ENCODE results near the gene STX4.
A peak's percentile ranks its signal among the peaks of the same experiment; 100 is the strongest.

The STX4 gene

GRCh38 chr16:30989469-30990047 lies 43.8 kb upstream of the STX4 start:
- TF ChIP-seq POLR2AphosphoS5 (IDR thresholded peaks at IDR 0.05; ENCODE audit: low read depth, low read length): no peak
- TF ChIP-seq PAX5 (IDR thresholded peaks at IDR 0.05; ENCODE audit: insufficient read depth, low read length, severe bottlenecking): no peak
- no peak for TF ChIP-seq POLR2A (IDR thresholded peaks at IDR 0.05; ENCODE audit: low read depth, low read length)
- TF ChIP-seq TAF1 (IDR thresholded peaks at IDR 0.05; ENCODE audit: low read depth, low read length): no peak
- no peak for TF ChIP-seq POU2F2 (IDR thresholded peaks at IDR 0.05; ENCODE audit: low read depth, low read length)
- TF ChIP-seq SPI1 (IDR thresholded peaks at IDR 0.05; ENCODE audit: low read depth, low read length): no peak
- FAIRE-seq: no peak
- no peak for DNase-seq (ENCODE audit: insufficient read length, low spot score)

- TF ChIP-seq POLR2A (IDR thresholded peaks at IDR 0.05; ENCODE audit: low read depth, low read length) (no peak), TAF1 (IDR thresholded peaks at IDR 0.05; ENCODE audit: low read depth, low read length) (no peak), POU2F2 (IDR thresholded peaks at IDR 0.05; ENCODE audit: low read depth, low read length) (no peak), POLR2AphosphoS5 (IDR thresholded peaks at IDR 0.05; ENCODE audit: low read depth, low read length) (no peak)
- FAIRE-seq (no peak), DNase-seq (ENCODE audit: insufficient read length, low spot score) (no peak)
Measured at GRCh38 chr16:30990105-30990504, 43.3 kb upstream of the STX4 start.

- TF ChIP-seq PAX5 (IDR thresholded peaks at IDR 0.05; ENCODE audit: insufficient read depth, low read length, severe bottlenecking) (no peak), POLR2A (IDR thresholded peaks at IDR 0.05; ENCODE audit: low read depth, low read length) (no peak), TAF1 (IDR thresholded peaks at IDR 0.05; ENCODE audit: low read depth, low read length) (no peak), POU2F2 (IDR thresholded peaks at IDR 0.05; ENCODE audit: low read depth, low read length) (no peak)
- FAIRE-seq (no peak), DNase-seq (ENCODE audit: insufficient read length, low spot score) (no peak)
Measured at GRCh38 chr16:30991052-30991451, 42.3 kb upstream of the STX4 start.

- DNase-seq (ENCODE audit: insufficient read length, low spot score): no peak
- no peak for FAIRE-seq
- TF ChIP-seq POU2F2 (IDR thresholded peaks at IDR 0.05; ENCODE audit: low read depth, low read length): no peak
- no peak for TF ChIP-seq SPI1 (IDR thresholded peaks at IDR 0.05; ENCODE audit: low read depth, low read length)
- TF ChIP-seq PAX5 (IDR thresholded peaks at IDR 0.05; ENCODE audit: insufficient read depth, low read length, severe bottlenecking): no peak
- TF ChIP-seq POLR2A (IDR thresholded peaks at IDR 0.05; ENCODE audit: low read depth, low read length): no peak
Measured at GRCh38 chr16:30992276-30992780, 41.0 kb upstream of the STX4 start.

GRCh38 chr16:30992931-30993816 lies 40.2 kb upstream of the STX4 start:
- no peak for DNase-seq (ENCODE audit: insufficient read length, low spot score)

GRCh38 chr16:30995927-30996323 lies 37.4 kb upstream of the STX4 start:
- FAIRE-seq (no peak), DNase-seq (ENCODE audit: insufficient read length, low spot score) (no peak)
- no peak for TF ChIP-seq SPI1 (IDR thresholded peaks at IDR 0.05; ENCODE audit: low read depth, low read length)
- TF ChIP-seq POU2F2 (IDR thresholded peaks at IDR 0.05; ENCODE audit: low read depth, low read length): no peak
- TF ChIP-seq POLR2A (IDR thresholded peaks at IDR 0.05; ENCODE audit: low read depth, low read length): no peak
- TF ChIP-seq TAF1 (IDR thresholded peaks at IDR 0.05; ENCODE audit: low read depth, low read length): no peak
- TF ChIP-seq PAX5 (IDR thresholded peaks at IDR 0.05; ENCODE audit: insufficient read depth, low read length, severe bottlenecking): no peak
- TF ChIP-seq POLR2AphosphoS5 (IDR thresholded peaks at IDR 0.05; ENCODE audit: low read depth, low read length): no peak

More at GRCh38 chr16:30992931-30993816, 40.2 kb upstream of the STX4 start:
- no peak for FAIRE-seq
- no peak for TF ChIP-seq POU2F2 (IDR thresholded peaks at IDR 0.05; ENCODE audit: low read depth, low read length)
- no peak for TF ChIP-seq TAF1 (IDR thresholded peaks at IDR 0.05; ENCODE audit: low read depth, low read length)
- TF ChIP-seq POLR2AphosphoS5 (IDR thresholded peaks at IDR 0.05; ENCODE audit: low read depth, low read length): no peak
- TF ChIP-seq POLR2A (IDR thresholded peaks at IDR 0.05; ENCODE audit: low read depth, low read length): no peak
- TF ChIP-seq SPI1 (IDR thresholded peaks at IDR 0.05; ENCODE audit: low read depth, low read length): no peak
- TF ChIP-seq PAX5 (IDR thresholded peaks at IDR 0.05; ENCODE audit: insufficient read depth, low read length, severe bottlenecking): no peak

- FAIRE-seq: no peak
- DNase-seq (ENCODE audit: insufficient read length, low spot score): no peak
Measured at GRCh38 chr16:30996324-30996984, 36.9 kb upstream of the STX4 start.

GRCh38 chr16:30996985-30997724 lies 36.2 kb upstream of the STX4 start:
- peak; percentile 100 for DNase-seq (ENCODE audit: insufficient read length, low spot score)
- TF ChIP-seq TAF1 (IDR thresholded peaks at IDR 0.05; ENCODE audit: low read depth, low read length): no peak
- peak; percentile 68; the same call in 1 of the 2 replicates for TF ChIP-seq POLR2A (IDR thresholded peaks at IDR 0.05; ENCODE audit: low read depth, low read length)
- no peak for TF ChIP-seq SPI1 (IDR thresholded peaks at IDR 0.05; ENCODE audit: low read depth, low read length)
- 0 out of 2 replicates have a peak, but pooled peaks have one; percentile 8 for TF ChIP-seq POU2F2 (IDR thresholded peaks at IDR 0.05; ENCODE audit: low read depth, low read length)
- no peak for TF ChIP-seq PAX5 (IDR thresholded peaks at IDR 0.05; ENCODE audit: insufficient read depth, low read length, severe bottlenecking)
- TF ChIP-seq POLR2AphosphoS5 (IDR thresholded peaks at IDR 0.05; ENCODE audit: low read depth, low read length): peak; percentile 62; the same call in 1 of the 2 replicates
- peak; percentile 78 for FAIRE-seq

More at GRCh38 chr16:30996324-30996984, 36.9 kb upstream of the STX4 start:
- TF ChIP-seq TAF1 (IDR thresholded peaks at IDR 0.05; ENCODE audit: low read depth, low read length) (no peak), POLR2AphosphoS5 (IDR thresholded peaks at IDR 0.05; ENCODE audit: low read depth, low read length) (no peak), POU2F2 (IDR thresholded peaks at IDR 0.05; ENCODE audit: low read depth, low read length) (no peak), SPI1 (IDR thresholded peaks at IDR 0.05; ENCODE audit: low read depth, low read length) (no peak), PAX5 (IDR thresholded peaks at IDR 0.05; ENCODE audit: insufficient read depth, low read length, severe bottlenecking) (no peak), POLR2A (IDR thresholded peaks at IDR 0.05; ENCODE audit: low read depth, low read length) (no peak)
